NCI-H460 (cell line): ENCODE data around the gene LDB3. TPM values are rescaled to one million over a fixed set of nuclear protein-coding genes. Genes with fewer than 3 reads are reported as not detected.
"Not testable (repeated sequence)": the region's sequence is repeated elsewhere in the genome, so short reads cannot be mapped to it uniquely, and the experiment has no call there.

Source experiments
- DNase-seq: peaks from one replicate; pipeline ENCODE4 v3.0.0-alpha.2; 2016; ENCODE audit warnings: low read depth; ENCODE audit errors: extremely low read depth
- total RNA-seq: library from RNA; depleted of rRNA; stranded (reverse); fragments of >200 nt; shearing (Covaris generic); gene quantifications from 2 replicates; pipeline ENCODE4 v1.2.3, GENCODE V29; 2014

Gene LDB3
- total RNA-seq, 1 experiment from 2014 or later = 0.15 TPM

GRCh38 chr10:86725980-86726676, 57.8 kb downstream of the LDB3 start:
- DNase-seq = no peak

GRCh38 chr10:86726677-86726999, 58.3 kb downstream of the LDB3 start:
- no peak for DNase-seq

GRCh38 chr10:86727470-86727869, 59.2 kb downstream of the LDB3 start:
- DNase-seq = no peak

GRCh38 chr10:86728056-86728455, 59.7 kb downstream of the LDB3 start:
- no peak for DNase-seq

GRCh38 chr10:86729677-86730076, 61.4 kb downstream of the LDB3 start:
- no peak for DNase-seq

- DNase-seq = no peak
Observed at GRCh38 chr10:86730227-86730626, 61.9 kb downstream of the LDB3 start.

- DNase-seq = no peak
Observed at GRCh38 chr10:86732771-86733170, 64.5 kb downstream of the LDB3 start.

- no peak for DNase-seq
Observed at GRCh38 chr10:86733260-86733671, 65.0 kb downstream of the LDB3 start.

- DNase-seq = no peak
Observed at GRCh38 chr10:86734207-86734988, 66.1 kb downstream of the LDB3 start.

- not testable (repeated sequence) for DNase-seq
Observed at GRCh38 chr10:86735278-86735677, 67.0 kb downstream of the LDB3 start.

GRCh38 chr10:86742230-86742629, 73.9 kb downstream of the LDB3 start:
- DNase-seq = no peak

- DNase-seq = no peak
Observed at GRCh38 chr10:86744067-86744725, 75.9 kb downstream of the LDB3 start.

GRCh38 chr10:86747796-86748581, 79.7 kb downstream of the LDB3 start:
- DNase-seq = no peak

- DNase-seq = no peak
Observed at GRCh38 chr10:86749854-86750253, 81.5 kb downstream of the LDB3 start.

- no peak for DNase-seq
Observed at GRCh38 chr10:86751477-86751876, 83.2 kb downstream of the LDB3 start.

GRCh38 chr10:86752311-86752710, 84.0 kb downstream of the LDB3 start:
- no peak for DNase-seq

- DNase-seq = no peak
Observed at GRCh38 chr10:86753051-86753450, 84.7 kb downstream of the LDB3 start.

- DNase-seq = no peak
Observed at GRCh38 chr10:86753638-86754434, 85.5 kb downstream of the LDB3 start.

GRCh38 chr10:86755454-86755739, 87.1 kb downstream of the LDB3 start:
- no peak for DNase-seq

GRCh38 chr10:86755740-86756510, 87.6 kb downstream of the LDB3 start:
- DNase-seq = peak; percentile 59
